H1 (cell line): ENCODE measurements around the gene SMIM7. TPM values are rescaled to one million over a fixed set of nuclear protein-coding genes. Genes with fewer than 3 reads are reported as not detected.

Experiments used
- CTCF ChIA-PET: fragments of 300-600 bp; sonication (Branson Sonifier 250); formaldehyde crosslinking; loops from one replicate; lab custom pipeline; 2021; ENCODE audit not compliant: partially characterized antibody; lab: Charles Lee
- POLR2A ChIA-PET: fragments of 300-600 bp; sonication (Branson Sonifier 250); formaldehyde crosslinking; loops from one replicate; lab custom pipeline; 2021; ENCODE audit warnings: inconsistent platforms; ENCODE audit not compliant: partially characterized antibody; lab: Charles Lee
- DNase-seq, 2 experiments: peaks; one replicate each; pipeline versions ENCODE4 v3.0.0 to v3.0.0-alpha.2; 2010 to 2022; ENCODE audit warnings: low spot score in 2 of 2, low read depth in 1 of 2, mixed read lengths in 1 of 2
- FAIRE-seq: peaks from 2 replicates; lab custom pipeline; 2011; peaks lifted over from hg19 to GRCh38; lab: Jason Lieb, UNC
- H2AFZ ChIP-seq: 2 replicates; pipeline ENCODE4 v1.8.1; 2012; ENCODE audit warnings: low read length, inconsistent platforms
- H2AK5ac ChIP-seq: 2 replicates; pipeline ENCODE4 v1.6.1; 2013; ENCODE audit warnings: low read depth, low read length
- H2BK120ac ChIP-seq: replicated peaks from 2 replicates; pipeline ENCODE3; 2013; ENCODE audit warnings: low read depth, low read length, inconsistent platforms
- H2BK12ac ChIP-seq: 2 replicates; pipeline ENCODE4 v1.6.1; 2013; ENCODE audit warnings: low read depth, low read length
- H2BK15ac ChIP-seq: 2 replicates; pipeline ENCODE4 v1.6.1; 2013; ENCODE audit warnings: low read length
- H2BK20ac ChIP-seq: 2 replicates; pipeline ENCODE4 v1.6.1; 2013; ENCODE audit warnings: low read length
- H2BK5ac ChIP-seq: 2 replicates; pipeline ENCODE4 v1.6.1; 2013; ENCODE audit warnings: low read depth, low read length
- H3K14ac ChIP-seq: 2 replicates; pipeline ENCODE4 v1.6.1; 2013; ENCODE audit warnings: inconsistent platforms; ENCODE audit not compliant: insufficient read length
- H3K18ac ChIP-seq: 2 replicates; pipeline ENCODE4 v1.6.1; 2013; ENCODE audit warnings: low read length; ENCODE audit errors: extremely low read depth
- H3K23ac ChIP-seq: 2 replicates; pipeline ENCODE4 v1.6.1; 2013; ENCODE audit warnings: inconsistent platforms; ENCODE audit not compliant: insufficient read length
- H3K23me2 ChIP-seq: 2 replicates; pipeline ENCODE4 v1.6.1; 2013; ENCODE audit warnings: low read depth, low read length
- H3K27ac ChIP-seq: 2 replicates; pipeline ENCODE4 v1.6.1; 2011; ENCODE audit warnings: low read depth, low read length, inconsistent platforms
- H3K27me3 ChIP-seq, 4 experiments: replicated peaks in 1 of 4; 1 replicate in 1 of 4; 2 replicates in 3 of 4; pipeline versions ENCODE4 v1.6.1 to v1.8.1; 2011 to 2013; ENCODE audit warnings: low read length in 3 of 4, mild to moderate bottlenecking in 3 of 4, inconsistent platforms in 2 of 4, mixed read lengths in 2 of 4, moderate library complexity in 1 of 4; ENCODE audit not compliant: control insufficient read depth in 3 of 4, insufficient read depth in 3 of 4; ENCODE audit errors: extremely low read depth in 1 of 4
- H3K36me3 ChIP-seq, 4 experiments: 2 replicates each; pipeline versions ENCODE4 v1.6.1 to v1.8.1; 2011 to 2013; ENCODE audit warnings: mild to moderate bottlenecking in 4 of 4, low read length in 3 of 4, moderate library complexity in 2 of 4, control low read depth in 1 of 4, inconsistent platforms in 1 of 4; ENCODE audit not compliant: insufficient read depth in 4 of 4, control insufficient read depth in 2 of 4
- H3K4ac ChIP-seq: replicated peaks from 2 replicates; pipeline ENCODE3; 2013; ENCODE audit warnings: low read length, low read depth, mixed read lengths, inconsistent platforms; ENCODE audit not compliant: insufficient read length
- H3K4me1 ChIP-seq, 4 experiments: replicated peaks in 1 of 4; 1 replicate in 1 of 4; 2 replicates in 3 of 4; pipeline versions ENCODE4 v1.6.1 to v1.8.1; 2011 to 2013; ENCODE audit warnings: low read length in 3 of 4, inconsistent platforms in 2 of 4, mixed read lengths in 1 of 4; ENCODE audit not compliant: insufficient read depth in 4 of 4, control insufficient read depth in 3 of 4
- H3K4me2 ChIP-seq, 2 experiments: 2 replicates each; pipeline versions ENCODE4 v1.6.1 to v1.8.1; 2011 to 2013; ENCODE audit warnings: low read depth in 2 of 2, low read length in 2 of 2, control low read depth in 1 of 2, inconsistent platforms in 1 of 2, mild to moderate bottlenecking in 1 of 2; ENCODE audit not compliant: insufficient read depth in 1 of 2
- H3K4me3 ChIP-seq, 4 experiments: fragments of 200-600, 300-600 bp in 1 of 4; sonication (generic), shearing (Covaris generic), sonication (Bioruptor Twin) in 1 of 4; 2 replicates each; pipeline versions ENCODE4 v1.5.1 to v1.8.1; 2011 to 2016; ENCODE audit warnings: low read length in 4 of 4, low read depth in 3 of 4, control low read depth in 2 of 4, inconsistent platforms in 2 of 4, mild to moderate bottlenecking in 2 of 4, mixed read lengths in 1 of 4, moderate library complexity in 1 of 4; ENCODE audit not compliant: insufficient read depth in 2 of 4; ENCODE audit errors: extremely low read depth in 1 of 4
- H3K56ac ChIP-seq: replicated peaks from 2 replicates; pipeline ENCODE3; 2013; ENCODE audit warnings: low read depth, mild to moderate bottlenecking, mixed read lengths, low read length, inconsistent platforms; ENCODE audit not compliant: insufficient read length
- H3K79me1 ChIP-seq: 2 replicates; pipeline ENCODE4 v1.6.1; 2013; ENCODE audit warnings: low read depth, low read length, control low read depth
- H3K79me2 ChIP-seq, 2 experiments: 2 replicates each; pipeline versions ENCODE4 v1.6.1 to v1.8.1; 2012 to 2013; ENCODE audit warnings: low read length in 2 of 2, mild to moderate bottlenecking in 2 of 2, inconsistent platforms in 1 of 2; ENCODE audit not compliant: insufficient read depth in 2 of 2, control insufficient read depth in 1 of 2
- H3K9ac ChIP-seq, 4 experiments: replicated peaks in 1 of 4; 1 replicate in 1 of 4; 2 replicates in 3 of 4; pipeline versions ENCODE4 v1.6.1 to v1.8.1; 2011 to 2013; ENCODE audit warnings: low read depth in 3 of 4, low read length in 3 of 4, control low read depth in 2 of 4, mild to moderate bottlenecking in 2 of 4, moderate library complexity in 2 of 4, inconsistent platforms in 1 of 4; ENCODE audit errors: extremely low read depth in 1 of 4
- H3K9me3 ChIP-seq, 2 experiments: 2 replicates each; pipeline versions ENCODE4 v1.6.1 to v1.8.1; 2012 to 2013; ENCODE audit warnings: mild to moderate bottlenecking in 2 of 2, moderate library complexity in 2 of 2, control low read depth in 1 of 2, inconsistent platforms in 1 of 2, low read depth in 1 of 2, low read length in 1 of 2, mixed read lengths in 1 of 2; ENCODE audit not compliant: insufficient read depth in 2 of 2
- H4K20me1 ChIP-seq, 2 experiments: replicated peaks in 1 of 2; 2 replicates each; pipeline versions ENCODE3 to v1.8.1; 2011 to 2013; ENCODE audit warnings: inconsistent platforms in 2 of 2, low read length in 2 of 2, mild to moderate bottlenecking in 1 of 2; ENCODE audit not compliant: insufficient read depth in 2 of 2, control insufficient read depth in 1 of 2
- H4K5ac ChIP-seq: 2 replicates; pipeline ENCODE4 v1.6.1; 2013; ENCODE audit warnings: low read length, low read depth, mixed read lengths, inconsistent platforms; ENCODE audit not compliant: insufficient read length
- H4K8ac ChIP-seq: 2 replicates; pipeline ENCODE4 v1.8.0; 2013; ENCODE audit warnings: mild to moderate bottlenecking, moderate library complexity, low read length, inconsistent platforms; ENCODE audit not compliant: insufficient read depth; ENCODE audit errors: extremely low read depth
- H4K91ac ChIP-seq: replicated peaks from 2 replicates; pipeline ENCODE3; 2013; ENCODE audit warnings: low read length, mixed read lengths, inconsistent platforms; ENCODE audit not compliant: insufficient read length
- ATF2 ChIP-seq: IDR thresholded peaks from 2 replicates; pipeline ENCODE4 v1.6.1; 2012; ENCODE audit warnings: low read length, inconsistent platforms
- CBX5 ChIP-seq: fragments of 300-800, 300-1000 bp; sonication (generic); IDR thresholded peaks from 2 replicates; pipeline ENCODE4 v1.7.1; 2016; ENCODE audit warnings: antibody characterized with exemption, low read length, low read depth
- CEBPB ChIP-seq: IDR thresholded peaks from 2 replicates; pipeline ENCODE4 v1.6.1; 2012; ENCODE audit warnings: low read depth, low read length
- CREB1 ChIP-seq: IDR thresholded peaks from 2 replicates; pipeline ENCODE4 v1.6.1; 2012; ENCODE audit warnings: inconsistent platforms
- CTBP2 ChIP-seq: IDR thresholded peaks from 2 replicates; pipeline ENCODE4 v1.7.0; 2011; ENCODE audit warnings: borderline replicate concordance, mild to moderate bottlenecking, moderate library complexity, mixed read lengths, low read length; ENCODE audit not compliant: insufficient read depth, insufficient read length
- CTCF ChIP-seq, 3 experiments: IDR thresholded peaks; 1 replicate in 2 of 3; 2 replicates in 1 of 3; pipeline versions ENCODE4 v1.5.1 to v1.6.1; 2011; ENCODE audit warnings: low read length in 3 of 3, mild to moderate bottlenecking in 3 of 3, inconsistent platforms in 2 of 3, low read depth in 1 of 3, moderate library complexity in 1 of 3; ENCODE audit not compliant: insufficient read depth in 1 of 3; ENCODE audit errors: control extremely low read depth in 1 of 3
- JUN ChIP-seq: IDR thresholded peaks from 2 replicates; pipeline ENCODE4 v1.6.1; 2011; ENCODE audit warnings: low read depth, mild to moderate bottlenecking, improper control_type of control experiment, low read length
- SP4 ChIP-seq: IDR thresholded peaks from 2 replicates; pipeline ENCODE4 v1.6.1; 2012; ENCODE audit warnings: low read length, inconsistent platforms
- SUZ12 ChIP-seq: fragments of 200-600 bp; sonication (generic); IDR thresholded peaks from 2 replicates; pipeline ENCODE4 v1.6.1; 2012; ENCODE audit warnings: mild to moderate bottlenecking, inconsistent platforms, low read length, moderate library complexity, mixed read lengths
- WGBS, 2 experiments: shearing (Covaris generic) in 1 of 2; methylation state at CpG; one replicate each; pipeline versions ENCODE4 v1.1.6 to v1.1.7; 2013 to 2015; ENCODE audit warnings: low lambda C conversion rate in 2 of 2, mixed read lengths in 2 of 2, inconsistent platforms in 1 of 2, low coverage in 1 of 2, missing lambda C conversion rate in 1 of 2; ENCODE audit not compliant: insufficient replicate concordance in 2 of 2, insufficient coverage in 1 of 2, insufficient read length in 1 of 2; ENCODE audit errors: extremely low coverage in 1 of 2, missing lambda C conversion rate in 1 of 2; 5-methylcytosine and 5-hydroxymethylcytosine counted together
- polyA plus RNA-seq, 7 experiments: library from polyadenylated mRNA; depleted of rRNA in 3 of 7; stranded (reverse) in 5 of 7; unstranded in 2 of 7; fragments of >200 nt in 5 of 7; fragments of 200-250 nt in 2 of 7; gene quantifications; 1 replicate in 5 of 7; 2 replicates in 1 of 7; 4 replicates in 1 of 7; pipeline versions ENCODE4 v1.2.1 to v1.2.3, GENCODE V29; 2011 to 2013; ENCODE audit warnings: missing spikeins in 2 of 7, mixed read lengths in 2 of 7
- total RNA-seq: library from RNA; stranded (reverse); fragmentation: NEBNext Ultra II Directional; extraction: Animal tissue kit (Norgen Biotek cat#: 25700); gene quantifications from 2 replicates; pipeline ENCODE4 v1.2.1, GENCODE V29; 2021

The SMIM7 gene
- total and polyA plus RNA-seq, 2 of the 8 experiments (the other 6 are each of a cell fraction or from before 2014, with no cell fraction given), result 55.5 to 67.5 TPM

GRCh38 chr19:16673231-16673630 lies 13.3 kb upstream of the SMIM7 start:
- Histone ChIP-seq H2BK5ac (no peak overlapping the region), H3K27me3 (no peaks in the 10 kb centered on the region; a peak in 1 of 7 replicates), H2AFZ (no peak overlapping the region), H3K14ac (no peak overlapping the region), H4K91ac (no peak overlapping the region), H3K4ac (no peak overlapping the region), H3K9ac (no peak overlapping the region), H3K27ac (no peak overlapping the region), H3K23me2 (no peaks in the 10 kb centered on the region), H4K5ac (no peak overlapping the region), H3K79me2 (no peaks in the 10 kb centered on the region), H3K79me1 (no peaks in the 10 kb centered on the region), H2BK120ac (no peak overlapping the region), H3K4me1 (no peaks in the 10 kb centered on the region), H3K4me3 (no peak overlapping the region), H3K36me3 (no peaks in the 10 kb centered on the region), H3K9me3 (no peaks in the 10 kb centered on the region), H2BK20ac (no peak overlapping the region), H2AK5ac (no peak overlapping the region), H4K20me1 (no peaks in the 10 kb centered on the region), H2BK15ac (no peak overlapping the region), H3K4me2 (no peak overlapping the region), H2BK12ac (no peak overlapping the region), H4K8ac (no peak overlapping the region), H3K18ac (no peak overlapping the region), H3K56ac (no peak overlapping the region), H3K23ac (no peak overlapping the region)
- no peak for FAIRE-seq
- WGBS, 2 experiments, result 89% methylated on average over 3 of the region's 3 CpGs; no CpG with 5 or more reads in 1 of the 2 experiments
- CTCF ChIA-PET, result interaction anchor here (0.9 to 1.4 kb wide), 2 partner anchors 41 to 47 kb away, joined by 3 read pairs; no protein-coding TSS in a partner anchor
- DNase-seq, result no peak
- POLR2A ChIA-PET, result interaction anchor here (0.7 to 3.3 kb wide), 4 partner anchors 12 to 46 kb away, joined by 3 to 19 read pairs (median 4); partner anchors contain the start of genes SMIM7 and TMEM38A
- TF ChIP-seq CREB1 (no peak), CTBP2 (no peak), CBX5 (no peak), SP4 (no peak), JUN (no peak), SUZ12 (no peak), CEBPB (no peak), ATF2 (no peak), CTCF (IDR thresholded peaks at IDR 0.05; ENCODE audit: control extremely low read depth in 1 of 3, insufficient read depth in 1 of 3, low read depth in 1 of 3, low read length in 3 of 3) (no peak)
